Peyer's patch (tissue), 4 donors: ENCODE data around the gene LTF. TPM values are rescaled to one million over a fixed set of nuclear protein-coding genes. Genes with fewer than 3 reads are reported as not detected.
"Not testable (repeated sequence)": the region's sequence is repeated elsewhere in the genome, so short reads cannot be mapped to it uniquely, and the experiment has no call there.

Experiments
- DNase-seq, 3 donors: peaks; one replicate each; pipeline ENCODE4 v3.0.0-alpha.2; 2017 to 2019
- H3K27ac ChIP-seq, 4 donors: fragments of 200-600 bp; sonication (generic); one replicate each; pipeline ENCODE4 v1.5.1; 2016 to 2019
- H3K27me3 ChIP-seq, 2 donors: fragments of 200-600 bp; sonication (generic); one replicate each; pipeline ENCODE4 v1.5.1; 2019
- H3K36me3 ChIP-seq, 3 donors: fragments of 200-600 bp; sonication (generic); one replicate each; pipeline ENCODE4 v1.5.1; 2016 to 2019
- H3K4me1 ChIP-seq, 4 donors: fragments of 200-600 bp; sonication (generic); one replicate each; pipeline ENCODE4 v1.5.1; 2016 to 2019
- H3K4me3 ChIP-seq, 4 donors: fragments of 200-600 bp; sonication (generic); 1 replicate in 3 of 4; 2 replicates in 1 of 4; pipeline ENCODE4 v1.5.1; 2016 to 2019; ENCODE audit warnings: mild to moderate bottlenecking in 1 of 4
- H3K9me3 ChIP-seq, 4 donors: fragments of 200-600 bp; sonication (generic); one replicate each; pipeline ENCODE4 v1.5.1; 2016 to 2019; ENCODE audit warnings: mild to moderate bottlenecking in 1 of 4
- POLR2A ChIP-seq, 2 donors: fragments of 450-650 bp; IDR thresholded peaks; one replicate each; pipeline ENCODE4 v1.5.1; 2017; ENCODE audit warnings: antibody characterized with exemption in 2 of 2, mild to moderate bottlenecking in 2 of 2, moderate library complexity in 2 of 2
- total RNA-seq, 4 donors: library from RNA; depleted of rRNA; stranded (reverse); fragments of >200 nt; gene quantifications; one replicate each; pipeline ENCODE4 v1.1.0, GENCODE V29; 2016
- TF ChIP-seq, protein P1 (sequence below), 6 experiments: fragments of 450-650 bp in 4 of 6; fragments of 200-600 bp in 2 of 6; sonication (generic) in 1 of 6; IDR thresholded peaks; one replicate each; pipeline ENCODE4 v1.5.1; 2017 to 2019; ENCODE audit warnings: antibody characterized with exemption in 6 of 6, mild to moderate bottlenecking in 3 of 6, moderate library complexity in 1 of 6

LTF gene
- total RNA-seq, 4 donors from 2014 or later = 0.38 to 12.4 (median 1.1) TPM; not detected in 1

DNA sequence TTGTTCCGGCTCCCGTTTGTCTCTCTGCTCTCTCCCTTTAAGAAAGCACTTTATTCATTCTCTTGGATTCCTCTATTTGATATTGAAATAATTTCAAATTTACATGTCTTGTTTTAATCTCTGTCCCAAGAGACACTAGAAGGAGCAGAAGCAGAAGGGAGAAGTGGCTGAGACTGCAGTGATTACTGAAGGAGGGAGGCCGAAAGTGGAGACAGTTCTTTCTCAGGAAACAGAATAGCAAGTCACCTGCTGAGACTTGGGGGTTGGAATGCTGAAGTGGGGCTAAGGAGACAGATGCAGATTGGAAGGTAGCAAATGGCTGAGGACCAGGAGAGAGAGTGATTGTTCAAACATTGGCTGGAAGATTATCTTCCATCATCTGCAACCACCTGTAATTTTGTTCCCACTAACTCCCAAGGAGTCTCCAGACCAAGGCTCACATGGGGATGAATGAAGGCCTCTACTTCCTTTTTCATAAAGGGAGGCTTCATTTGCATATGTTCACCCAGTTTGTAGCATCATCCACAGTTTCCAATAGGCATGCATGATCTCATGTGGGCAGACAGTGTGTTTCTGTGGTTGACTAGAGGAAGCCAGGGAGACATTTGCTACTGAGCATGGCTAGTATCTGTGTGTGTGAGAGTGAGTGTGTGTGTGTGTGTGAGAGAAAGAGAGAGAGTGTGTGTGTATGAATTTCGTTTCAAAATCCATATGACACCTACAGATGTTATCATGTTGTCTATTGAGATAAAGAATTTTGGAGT is 24.0 kb downstream of the LTF start:
- TF ChIP-seq, protein P1, sequence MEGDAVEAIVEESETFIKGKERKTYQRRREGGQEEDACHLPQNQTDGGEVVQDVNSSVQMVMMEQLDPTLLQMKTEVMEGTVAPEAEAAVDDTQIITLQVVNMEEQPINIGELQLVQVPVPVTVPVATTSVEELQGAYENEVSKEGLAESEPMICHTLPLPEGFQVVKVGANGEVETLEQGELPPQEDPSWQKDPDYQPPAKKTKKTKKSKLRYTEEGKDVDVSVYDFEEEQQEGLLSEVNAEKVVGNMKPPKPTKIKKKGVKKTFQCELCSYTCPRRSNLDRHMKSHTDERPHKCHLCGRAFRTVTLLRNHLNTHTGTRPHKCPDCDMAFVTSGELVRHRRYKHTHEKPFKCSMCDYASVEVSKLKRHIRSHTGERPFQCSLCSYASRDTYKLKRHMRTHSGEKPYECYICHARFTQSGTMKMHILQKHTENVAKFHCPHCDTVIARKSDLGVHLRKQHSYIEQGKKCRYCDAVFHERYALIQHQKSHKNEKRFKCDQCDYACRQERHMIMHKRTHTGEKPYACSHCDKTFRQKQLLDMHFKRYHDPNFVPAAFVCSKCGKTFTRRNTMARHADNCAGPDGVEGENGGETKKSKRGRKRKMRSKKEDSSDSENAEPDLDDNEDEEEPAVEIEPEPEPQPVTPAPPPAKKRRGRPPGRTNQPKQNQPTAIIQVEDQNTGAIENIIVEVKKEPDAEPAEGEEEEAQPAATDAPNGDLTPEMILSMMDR (IDR thresholded peaks at IDR 0.05) = no peak
- TF ChIP-seq POLR2A (IDR thresholded peaks at IDR 0.05) = no peak
- Histone ChIP-seq H3K4me3 (no peak overlapping the region), H3K9me3 (no peaks in the 10 kb centered on the region), H3K27me3 (no peaks in the 10 kb centered on the region), H3K27ac (peak overlapping the region in 2 of 4 donors; percentile 8 to 62), H3K36me3 (no peaks in the 10 kb centered on the region), H3K4me1 (peaks cover 0 to 5% (median 0%) of the 10 kb centered on the region in 4 donors)
- peak in 2 of 3 donors; percentile 60 to 71 for DNase-seq

DNA sequence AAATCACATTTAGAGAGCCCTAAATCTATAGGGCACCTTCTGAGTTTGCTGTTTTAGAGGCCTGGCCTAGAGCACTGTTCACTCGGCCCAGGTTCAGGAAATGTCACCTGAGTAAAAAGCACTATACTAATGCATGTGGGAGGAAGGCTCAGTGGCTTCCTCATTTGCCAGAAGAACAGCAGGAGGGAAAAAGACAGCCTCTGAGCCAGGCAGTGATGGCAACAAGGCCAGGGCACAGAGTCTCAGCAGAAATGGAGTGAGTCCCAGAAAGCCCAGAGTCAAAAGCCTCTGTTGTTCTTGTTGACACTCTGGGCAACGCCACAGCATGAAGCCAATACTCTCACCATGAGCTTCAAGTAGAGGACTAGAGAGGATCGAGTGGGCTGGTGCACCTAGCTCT is 25.9 kb downstream of the LTF start:
- Histone ChIP-seq H3K9me3 (no peaks in the 10 kb centered on the region), H3K4me1 (peaks cover 0 to 5% (median 0%) of the 10 kb centered on the region in 4 donors), H3K4me3 (no peak overlapping the region), H3K27ac (peak overlapping the region in 1 of 4 donors; percentile 14), H3K36me3 (no peaks in the 10 kb centered on the region), H3K27me3 (no peaks in the 10 kb centered on the region)
- TF ChIP-seq, protein P1 (IDR thresholded peaks at IDR 0.05) = no peak
- no peak for TF ChIP-seq POLR2A (IDR thresholded peaks at IDR 0.05)
- DNase-seq = no peak

DNA sequence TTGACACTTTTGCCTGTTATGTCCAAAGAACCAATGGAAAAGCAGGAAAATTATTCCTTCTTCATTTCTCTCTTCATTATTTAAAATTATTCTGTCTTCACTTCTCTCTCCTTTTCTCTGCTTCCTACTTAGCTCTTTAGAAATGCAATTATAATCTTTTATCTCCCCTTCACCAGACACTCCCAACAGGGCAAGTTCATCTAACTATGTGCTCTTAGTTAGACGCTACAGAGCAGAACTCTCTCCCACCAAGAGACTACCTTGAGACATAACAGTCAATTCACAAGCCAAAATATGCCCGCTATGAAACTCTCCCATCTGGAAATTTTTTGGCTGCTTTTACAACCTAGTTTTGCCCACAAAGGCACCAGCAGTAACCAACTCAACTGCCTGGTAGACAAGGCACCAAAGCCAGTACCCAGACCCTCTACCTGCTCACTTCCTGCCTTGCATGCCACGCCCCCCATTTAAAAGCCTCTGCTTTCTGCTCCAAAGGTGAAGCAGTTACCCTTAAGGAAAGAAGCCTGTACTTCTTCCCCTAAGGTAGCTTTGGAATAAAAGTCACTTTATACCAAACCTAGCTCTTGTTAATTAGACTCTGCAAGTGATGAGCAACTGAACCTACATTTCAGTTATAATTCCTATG is 29.5 kb downstream of the LTF start:
- DNase-seq = no peak

DNA sequence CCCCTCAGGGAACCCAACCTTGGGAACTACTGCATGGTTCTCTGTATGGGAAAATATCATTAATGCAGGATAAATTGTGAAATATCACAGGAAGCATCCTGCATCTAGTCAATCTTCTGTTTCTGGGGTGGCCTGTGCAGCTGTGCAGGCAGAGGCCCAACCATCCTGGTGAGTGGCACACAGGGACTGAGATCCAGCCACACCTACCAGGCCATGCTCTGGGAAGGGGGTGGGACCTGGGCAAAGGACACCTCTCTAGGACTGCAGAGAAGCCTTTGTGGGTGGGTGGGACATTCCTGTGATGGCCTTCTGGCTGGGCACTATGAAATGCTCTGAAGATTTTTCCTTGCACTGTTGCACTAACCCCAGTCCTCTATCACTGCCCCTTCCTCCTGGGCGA is 30.9 kb downstream of the LTF start:
- Histone ChIP-seq H3K27me3 (no peaks in the 10 kb centered on the region), H3K36me3 (no peaks in the 10 kb centered on the region), H3K27ac (no peak overlapping the region), H3K4me1 (no peaks in the 10 kb centered on the region), H3K9me3 (peaks cover 0 to 9% (median 1%) of the 10 kb centered on the region in 4 donors), H3K4me3 (no peak overlapping the region)
- TF ChIP-seq POLR2A (IDR thresholded peaks at IDR 0.05) = no peak
- TF ChIP-seq, protein P1 (IDR thresholded peaks at IDR 0.05) = no peak
- DNase-seq = no peak

More for the DNA sequence above, 29.5 kb downstream of the LTF start:
- Histone ChIP-seq H3K27me3 (no peaks in the 10 kb centered on the region), H3K27ac (no peak overlapping the region), H3K4me3 (no peak overlapping the region), H3K9me3 (peaks cover 0 to 9% (median 1%) of the 10 kb centered on the region in 4 donors), H3K36me3 (no peaks in the 10 kb centered on the region), H3K4me1 (no peaks in the 10 kb centered on the region)
- TF ChIP-seq, protein P1 (IDR thresholded peaks at IDR 0.05) = no peak
- TF ChIP-seq POLR2A (IDR thresholded peaks at IDR 0.05) = no peak

DNA sequence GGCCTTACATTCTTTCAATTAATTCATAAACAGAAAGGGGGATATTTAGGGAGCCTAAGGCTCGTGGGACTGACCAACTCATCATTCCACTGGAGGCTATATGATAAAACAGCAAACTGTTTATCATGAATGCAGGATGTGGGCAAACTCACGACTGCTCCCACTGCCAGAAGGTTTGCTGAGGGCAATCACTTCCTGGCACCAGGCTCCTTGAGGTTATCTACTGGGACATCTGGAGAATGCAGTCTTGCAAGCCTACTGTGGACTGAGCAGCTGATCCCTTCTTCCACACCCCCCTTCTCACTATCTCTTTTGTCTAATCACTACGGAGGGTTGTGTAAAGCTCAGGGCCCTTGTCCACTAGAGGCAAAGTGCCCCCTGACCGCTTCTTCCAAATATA is 31.6 kb downstream of the LTF start:
- H3K4me1 ChIP-seq, H3K27ac ChIP-seq, H3K9me3 ChIP-seq, H3K27me3 ChIP-seq, H3K36me3 ChIP-seq, DNase-seq, H3K4me3 ChIP-seq: not testable (repeated sequence)

DNA sequence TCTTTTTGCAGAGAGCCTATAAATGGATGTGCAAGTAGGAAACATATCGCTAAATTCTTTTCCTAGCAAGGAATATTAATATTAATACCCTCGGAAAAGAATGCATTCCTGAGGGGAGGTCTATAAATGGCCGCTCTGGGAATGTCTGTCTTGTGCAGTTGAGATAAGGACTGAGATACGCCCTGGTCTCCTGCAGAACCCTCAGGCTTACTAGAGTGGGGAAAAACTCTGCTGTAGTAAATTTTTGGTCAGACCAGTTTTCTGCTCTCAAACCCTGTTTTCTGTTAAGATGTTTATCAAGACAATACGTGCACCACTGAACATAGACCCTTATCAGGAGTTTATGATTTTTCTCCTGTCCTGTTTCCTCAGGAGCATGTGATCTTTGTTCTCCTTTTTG is 32.8 kb downstream of the LTF start:
- not testable (repeated sequence) for H3K27ac ChIP-seq, DNase-seq, H3K4me3 ChIP-seq

DNA sequence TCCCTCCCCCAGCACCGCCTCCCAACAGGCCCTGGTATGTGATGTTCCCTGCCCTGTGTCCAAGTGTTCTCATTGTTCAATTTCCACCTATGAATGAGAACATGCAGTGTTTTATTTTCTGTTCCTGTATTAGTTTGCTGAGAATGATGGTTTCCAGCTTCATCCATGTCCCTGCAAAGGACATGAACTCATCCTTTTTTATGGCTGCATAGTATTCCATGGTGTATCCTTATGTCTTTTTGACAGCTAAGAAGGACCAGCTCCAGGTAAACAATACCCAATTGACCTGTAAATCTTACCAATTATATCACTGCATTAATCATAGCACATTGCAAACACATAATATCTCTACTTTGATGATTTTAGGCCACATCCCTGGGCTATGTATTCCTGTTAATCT is 33.8 kb downstream of the LTF start:
- Histone ChIP-seq H3K4me1 (peaks cover 0 to 10% (median 0%) of the 10 kb centered on the region in 4 donors), H3K27ac (peak overlapping the region in 1 of 4 donors; percentile 66)
- not testable (repeated sequence) for H3K27me3 ChIP-seq, H3K36me3 ChIP-seq, H3K9me3 ChIP-seq, DNase-seq, H3K4me3 ChIP-seq

More for the DNA sequence above, 32.8 kb downstream of the LTF start:
- H3K27me3 ChIP-seq, H3K36me3 ChIP-seq, H3K9me3 ChIP-seq: not testable (repeated sequence)
- H3K4me1 ChIP-seq = peaks cover 0 to 10% (median 0%) of the 10 kb centered on the region in 4 donors
